ENCODE results near the gene C4A.
"Not testable (repeated sequence)": the region's sequence is repeated elsewhere in the genome, so short reads cannot be mapped to it uniquely, and the experiment has no call there.

- TF ChIP-seq, protein P1, sequence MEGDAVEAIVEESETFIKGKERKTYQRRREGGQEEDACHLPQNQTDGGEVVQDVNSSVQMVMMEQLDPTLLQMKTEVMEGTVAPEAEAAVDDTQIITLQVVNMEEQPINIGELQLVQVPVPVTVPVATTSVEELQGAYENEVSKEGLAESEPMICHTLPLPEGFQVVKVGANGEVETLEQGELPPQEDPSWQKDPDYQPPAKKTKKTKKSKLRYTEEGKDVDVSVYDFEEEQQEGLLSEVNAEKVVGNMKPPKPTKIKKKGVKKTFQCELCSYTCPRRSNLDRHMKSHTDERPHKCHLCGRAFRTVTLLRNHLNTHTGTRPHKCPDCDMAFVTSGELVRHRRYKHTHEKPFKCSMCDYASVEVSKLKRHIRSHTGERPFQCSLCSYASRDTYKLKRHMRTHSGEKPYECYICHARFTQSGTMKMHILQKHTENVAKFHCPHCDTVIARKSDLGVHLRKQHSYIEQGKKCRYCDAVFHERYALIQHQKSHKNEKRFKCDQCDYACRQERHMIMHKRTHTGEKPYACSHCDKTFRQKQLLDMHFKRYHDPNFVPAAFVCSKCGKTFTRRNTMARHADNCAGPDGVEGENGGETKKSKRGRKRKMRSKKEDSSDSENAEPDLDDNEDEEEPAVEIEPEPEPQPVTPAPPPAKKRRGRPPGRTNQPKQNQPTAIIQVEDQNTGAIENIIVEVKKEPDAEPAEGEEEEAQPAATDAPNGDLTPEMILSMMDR (IDR thresholded peaks at IDR 0.05; ENCODE audit: low read depth, low read length): not testable (repeated sequence)
- not testable (repeated sequence) for TF ChIP-seq POLR2A (IDR thresholded peaks at IDR 0.05; ENCODE audit: extremely low read depth, insufficient read length)
These were observed 27.7 kb downstream of the C4A start for GRCh38 chr6:32009537-32009936.
